ENCODE measurements around the gene PAQR8. TPM values are rescaled to one million over a fixed set of nuclear protein-coding genes. Genes with fewer than 3 reads are reported as not detected.

Gene PAQR8
- total RNA-seq, 2 experiments from 2014 or later: 25.7 to 26.4 TPM

GRCh38 chr6:52410979-52411378 is 49.0 kb downstream of the PAQR8 start:
- ATAC-seq (ENCODE audit: low read depth) (no peak), DNase-seq (no peak)
- Mint-ChIP-seq H3K27ac (no peak overlapping the region), H3K4me3 (no peak overlapping the region), H3K27me3 (no peaks in the 10 kb centered on the region), H3K36me3 (peaks cover 2% of the 10 kb centered on the region), H3K4me1 (peaks cover 11% of the 10 kb centered on the region), H3K9me3 (no peaks in the 10 kb centered on the region)
- POLR2A ChIA-PET: no interaction called here

- ATAC-seq (ENCODE audit: low read depth) (no peak), DNase-seq (no peak)
- H3K36me3 Mint-ChIP-seq: no peaks in the 10 kb centered on the region
- POLR2A ChIA-PET: no interaction called here
- no peak overlapping the region for H3K27ac Mint-ChIP-seq
- H3K9me3 Mint-ChIP-seq: no peaks in the 10 kb centered on the region
- no peaks in the 10 kb centered on the region for H3K27me3 Mint-ChIP-seq
- no peak overlapping the region for H3K4me3 Mint-ChIP-seq
- H3K4me1 Mint-ChIP-seq: peaks cover 18% of the 10 kb centered on the region
Measured at GRCh38 chr6:52411911-52412310, 50.0 kb downstream of the PAQR8 start.

GRCh38 chr6:52415333-52415732 is 53.4 kb downstream of the PAQR8 start:
- Mint-ChIP-seq H3K4me1 (peaks cover 28% of the 10 kb centered on the region), H3K9me3 (no peaks in the 10 kb centered on the region), H3K27ac (peak overlapping the region; percentile 76), H3K36me3 (no peaks in the 10 kb centered on the region), H3K27me3 (no peaks in the 10 kb centered on the region), H3K4me3 (peak overlapping the region; percentile 23)
- no peak for ATAC-seq (ENCODE audit: low read depth)
- POLR2A ChIA-PET: no interaction called here
- no peak for DNase-seq

GRCh38 chr6:52415917-52416628 is 54.1 kb downstream of the PAQR8 start:
- Mint-ChIP-seq H3K36me3 (no peaks in the 10 kb centered on the region), H3K4me3 (peak overlapping the region; percentile 40), H3K27me3 (no peaks in the 10 kb centered on the region), H3K9me3 (no peaks in the 10 kb centered on the region), H3K4me1 (peaks cover 28% of the 10 kb centered on the region), H3K27ac (no peak overlapping the region)
- ATAC-seq (ENCODE audit: low read depth) (no peak), DNase-seq (no peak)
- POLR2A ChIA-PET: no interaction called here

- peaks cover 28% of the 10 kb centered on the region for H3K4me1 Mint-ChIP-seq
- no peaks in the 10 kb centered on the region for H3K9me3 Mint-ChIP-seq
- no peaks in the 10 kb centered on the region for H3K27me3 Mint-ChIP-seq
- no peaks in the 10 kb centered on the region for H3K36me3 Mint-ChIP-seq
- H3K27ac Mint-ChIP-seq: no peak overlapping the region
- ATAC-seq (ENCODE audit: low read depth): peak; percentile 13
- DNase-seq: no peak
- H3K4me3 Mint-ChIP-seq: peak overlapping the region; percentile 40
- POLR2A ChIA-PET: no interaction called here
Measured at GRCh38 chr6:52416629-52417151, 54.7 kb downstream of the PAQR8 start.

GRCh38 chr6:52417675-52418111 is 55.7 kb downstream of the PAQR8 start:
- ATAC-seq (ENCODE audit: low read depth): no peak
- POLR2A ChIA-PET: no interaction called here
- Mint-ChIP-seq H3K36me3 (no peaks in the 10 kb centered on the region), H3K27me3 (peaks cover under 1% of the 10 kb centered on the region), H3K4me3 (no peak overlapping the region), H3K9me3 (no peaks in the 10 kb centered on the region), H3K27ac (peak overlapping the region; percentile 6), H3K4me1 (peaks cover 28% of the 10 kb centered on the region)
- DNase-seq: no peak

- POLR2A ChIA-PET: interaction anchor here (0.7 kb wide), 1 partner anchor 124 kb away, joined by 3 read pairs; no protein-coding TSS in a partner anchor
- no peak overlapping the region for H3K4me3 Mint-ChIP-seq
- no peaks in the 10 kb centered on the region for H3K36me3 Mint-ChIP-seq
- no peak for ATAC-seq (ENCODE audit: low read depth)
- H3K27me3 Mint-ChIP-seq: peaks cover 3% of the 10 kb centered on the region
- H3K9me3 Mint-ChIP-seq: no peaks in the 10 kb centered on the region
- H3K27ac Mint-ChIP-seq: no peak overlapping the region
- DNase-seq: no peak
- peaks cover 28% of the 10 kb centered on the region for H3K4me1 Mint-ChIP-seq
Measured at GRCh38 chr6:52418606-52419005, 56.7 kb downstream of the PAQR8 start.

GRCh38 chr6:52419809-52420667 is 58.1 kb downstream of the PAQR8 start, which contains the start of gene EFHC1:
Gene EFHC1, plus strand, starts transcription at chr6:52420342. Its CDS starts 69 bp downstream, at chr6:52420411.
- H3K27me3 Mint-ChIP-seq: peaks cover 3% of the 10 kb centered on the region
- H3K27ac Mint-ChIP-seq: peak within 1 kb of the TSS; percentile 44
- ATAC-seq (ENCODE audit: low read depth) (peak; percentile 92), DNase-seq (peak; percentile 99)
- H3K4me1 Mint-ChIP-seq: peaks cover 25% of the 10 kb centered on the region
- H3K9me3 Mint-ChIP-seq: no peaks in the 10 kb centered on the region
- H3K36me3 Mint-ChIP-seq: no peaks in the 10 kb centered on the region
- H3K4me3 Mint-ChIP-seq: no peak within 1 kb of the TSS
- POLR2A ChIA-PET: interaction anchor here (0.7 to 1.7 kb wide), 6 partner anchors 23 to 135 kb away, joined by 3 to 10 read pairs (median 4); partner anchors contain the start of genes MCM3 and PAQR8

- H3K27ac Mint-ChIP-seq: no peak overlapping the region
- no peaks in the 10 kb centered on the region for H3K9me3 Mint-ChIP-seq
- H3K4me3 Mint-ChIP-seq: no peak overlapping the region
- H3K4me1 Mint-ChIP-seq: peaks cover 18% of the 10 kb centered on the region
- H3K36me3 Mint-ChIP-seq: no peaks in the 10 kb centered on the region
- DNase-seq: no peak
- ATAC-seq (ENCODE audit: low read depth): no peak
- POLR2A ChIA-PET: interaction anchor here (1.3 to 1.7 kb wide), 2 partner anchors 31 to 59 kb away, joined by 4 to 5 read pairs; partner anchors contain the start of gene PAQR8
- peaks cover 3% of the 10 kb centered on the region for H3K27me3 Mint-ChIP-seq
Measured at GRCh38 chr6:52420668-52421358, 58.9 kb downstream of the PAQR8 start.

GRCh38 chr6:52422156-52422555 is 60.2 kb downstream of the PAQR8 start:
- no peak overlapping the region for H3K27ac Mint-ChIP-seq
- POLR2A ChIA-PET: no interaction called here

GRCh38 chr6:52423448-52423847 is 61.5 kb downstream of the PAQR8 start:
- Mint-ChIP-seq H3K36me3 (no peaks in the 10 kb centered on the region), H3K4me1 (peaks cover 9% of the 10 kb centered on the region), H3K4me3 (no peak overlapping the region), H3K27ac (no peak overlapping the region), H3K27me3 (peaks cover 3% of the 10 kb centered on the region), H3K9me3 (no peaks in the 10 kb centered on the region)
- POLR2A ChIA-PET: no interaction called here
- no peak for ATAC-seq (ENCODE audit: low read depth)
- no peak for DNase-seq

More at GRCh38 chr6:52422156-52422555, 60.2 kb downstream of the PAQR8 start:
- Mint-ChIP-seq H3K27me3 (peaks cover 3% of the 10 kb centered on the region), H3K9me3 (no peaks in the 10 kb centered on the region), H3K36me3 (no peaks in the 10 kb centered on the region), H3K4me3 (no peak overlapping the region), H3K4me1 (peaks cover 10% of the 10 kb centered on the region)
- ATAC-seq (ENCODE audit: low read depth): no peak
- no peak for DNase-seq

- POLR2A ChIA-PET: no interaction called here
- H3K27ac Mint-ChIP-seq: no peak overlapping the region
- no peak for DNase-seq
- peaks cover 7% of the 10 kb centered on the region for H3K4me1 Mint-ChIP-seq
- H3K9me3 Mint-ChIP-seq: no peaks in the 10 kb centered on the region
- H3K27me3 Mint-ChIP-seq: peaks cover 3% of the 10 kb centered on the region
- no peaks in the 10 kb centered on the region for H3K36me3 Mint-ChIP-seq
- ATAC-seq (ENCODE audit: low read depth): no peak
- no peak overlapping the region for H3K4me3 Mint-ChIP-seq
Measured at GRCh38 chr6:52423971-52424381, 62.0 kb downstream of the PAQR8 start.

GRCh38 chr6:52424513-52424912 is 62.6 kb downstream of the PAQR8 start:
- POLR2A ChIA-PET: no interaction called here
- Mint-ChIP-seq H3K27ac (no peak overlapping the region), H3K27me3 (peaks cover 3% of the 10 kb centered on the region), H3K4me3 (no peak overlapping the region), H3K9me3 (no peaks in the 10 kb centered on the region), H3K36me3 (no peaks in the 10 kb centered on the region), H3K4me1 (peaks cover 2% of the 10 kb centered on the region)
- DNase-seq (no peak), ATAC-seq (ENCODE audit: low read depth) (no peak)

Data from activated naive CD8-positive, alpha-beta T cell treated with anti-CD3 and anti-CD28 coated beads, Interleukin-2, amount 10 ng/mL, durations not matched to agents 7 days and 5 days (primary cell).